Type B pancreatic cell (in vitro differentiated cells): ENCODE measurements around the gene APOL1. TPM values are rescaled to one million over a fixed set of nuclear protein-coding genes. Genes with fewer than 3 reads are reported as not detected.
"Not testable (repeated sequence)": the region's sequence is repeated elsewhere in the genome, so short reads cannot be mapped to it uniquely, and the experiment has no call there.

Experiments used
- DNase-seq: peaks from one replicate; pipeline ENCODE4 v3.0.0; 2021; ENCODE audit warnings: mixed read lengths; ENCODE audit not compliant: unreplicated experiment; ENCODE audit errors: extremely low spot score
- H3K27ac Mint-ChIP-seq: 2 replicates; pipeline ENCODE4 v1.8.0; 2021; ENCODE audit warnings: mild to moderate bottlenecking, mixed read lengths
- H3K27me3 Mint-ChIP-seq: 2 replicates; pipeline ENCODE4 v1.8.0; 2021; ENCODE audit warnings: mixed read lengths
- H3K36me3 Mint-ChIP-seq: 2 replicates; pipeline ENCODE4 v1.8.0; 2021; ENCODE audit warnings: mixed read lengths
- H3K4me1 Mint-ChIP-seq: one replicate; pipeline ENCODE4 v1.8.0; 2021; ENCODE audit warnings: mixed read lengths; ENCODE audit not compliant: unreplicated experiment
- H3K4me3 Mint-ChIP-seq: 2 replicates; pipeline ENCODE4 v1.8.0; 2021; ENCODE audit warnings: mild to moderate bottlenecking, mixed read lengths
- H3K9me3 Mint-ChIP-seq: 2 replicates; pipeline ENCODE4 v1.8.0; 2021; ENCODE audit warnings: mixed read lengths
- CTCF ChIP-seq: fragments of 200-600 bp; sonication (generic); conservative IDR thresholded peaks from 2 replicates; pipeline ENCODE4 v1.5.0; 2021; ENCODE audit warnings: antibody characterized with exemption, mild to moderate bottlenecking
- total RNA-seq: library from RNA; stranded (reverse); gene quantifications from 2 replicates; pipeline ENCODE4 v1.2.1, GENCODE V29; 2021; ENCODE audit warnings: low replicate concordance

APOL1 gene
- total RNA-seq, 1 donor from 2014 or later = 6.8 TPM

GRCh38 chr22:36244522-36245391, 8.2 kb upstream of the APOL1 start:
- no peak for TF ChIP-seq CTCF
- Mint-ChIP-seq H3K4me3 (no peak overlapping the region), H3K36me3 (no peaks in the 10 kb centered on the region), H3K9me3 (peaks cover 16% of the 10 kb centered on the region), H3K27ac (no peak overlapping the region), H3K4me1 (peaks cover 3% of the 10 kb centered on the region), H3K27me3 (no peaks in the 10 kb centered on the region)
- no peak for DNase-seq

GRCh38 chr22:36245805-36246356, 7.1 kb upstream of the APOL1 start:
- TF ChIP-seq CTCF = no peak
- H3K27ac Mint-ChIP-seq = no peak overlapping the region
- H3K27me3 Mint-ChIP-seq = no peaks in the 10 kb centered on the region
- H3K4me3 Mint-ChIP-seq = no peak overlapping the region
- H3K9me3 Mint-ChIP-seq = peaks cover 16% of the 10 kb centered on the region
- DNase-seq = no peak
- no peaks in the 10 kb centered on the region for H3K36me3 Mint-ChIP-seq
- no peaks in the 10 kb centered on the region for H3K4me1 Mint-ChIP-seq

- H3K9me3 Mint-ChIP-seq = peaks cover 16% of the 10 kb centered on the region
- no peak for TF ChIP-seq CTCF
- no peaks in the 10 kb centered on the region for H3K36me3 Mint-ChIP-seq
- H3K4me3 Mint-ChIP-seq = no peak overlapping the region
- no peaks in the 10 kb centered on the region for H3K4me1 Mint-ChIP-seq
- no peak for DNase-seq
- H3K27me3 Mint-ChIP-seq = no peaks in the 10 kb centered on the region
- H3K27ac Mint-ChIP-seq = no peak overlapping the region
These were observed 6.2 kb upstream of the APOL1 start for GRCh38 chr22:36246718-36247117.

- no peak for TF ChIP-seq CTCF
- peaks cover 12% of the 10 kb centered on the region for H3K9me3 Mint-ChIP-seq
- no peaks in the 10 kb centered on the region for H3K27me3 Mint-ChIP-seq
- no peak for DNase-seq
- peaks cover 4% of the 10 kb centered on the region for H3K4me1 Mint-ChIP-seq
- no peak overlapping the region for H3K27ac Mint-ChIP-seq
- H3K4me3 Mint-ChIP-seq = no peak overlapping the region
- no peaks in the 10 kb centered on the region for H3K36me3 Mint-ChIP-seq
These were observed 5.0 kb upstream of the APOL1 start for GRCh38 chr22:36247955-36248354.

GRCh38 chr22:36249160-36249559, 3.8 kb upstream of the APOL1 start:
- Mint-ChIP-seq H3K36me3 (no peaks in the 10 kb centered on the region), H3K27ac (no peak overlapping the region), H3K27me3 (no peaks in the 10 kb centered on the region), H3K4me3 (no peak overlapping the region), H3K4me1 (peaks cover 12% of the 10 kb centered on the region), H3K9me3 (peaks cover 12% of the 10 kb centered on the region)
- no peak for DNase-seq
- TF ChIP-seq CTCF = no peak

- DNase-seq, H3K27ac Mint-ChIP-seq: not testable (repeated sequence)
These were observed 2.5 kb upstream of the APOL1 start for GRCh38 chr22:36250292-36250960.

GRCh38 chr22:36251979-36252608, 839 bp upstream of the APOL1 start:
- peak overlapping the region; percentile 74 for H3K27ac Mint-ChIP-seq
- not testable (repeated sequence) for H3K36me3 Mint-ChIP-seq, DNase-seq, H3K4me3 Mint-ChIP-seq, H3K27me3 Mint-ChIP-seq
- peaks cover 12% of the 10 kb centered on the region for H3K9me3 Mint-ChIP-seq
- peaks cover 22% of the 10 kb centered on the region for H3K4me1 Mint-ChIP-seq

More at GRCh38 chr22:36250292-36250960, 2.5 kb upstream of the APOL1 start:
- H3K27me3 Mint-ChIP-seq, H3K4me3 Mint-ChIP-seq, H3K36me3 Mint-ChIP-seq: not testable (repeated sequence)
- peaks cover 13% of the 10 kb centered on the region for H3K4me1 Mint-ChIP-seq
- peaks cover 12% of the 10 kb centered on the region for H3K9me3 Mint-ChIP-seq
